ENCODE results near the gene OR2W3. TPM values are rescaled to one million over a fixed set of nuclear protein-coding genes. Genes with fewer than 3 reads are reported as not detected.

Gene OR2W3
- total and polyA plus RNA-seq, 2 of the 8 experiments (the other 6 are each of a cell fraction or from before 2014, with no cell fraction given), result 0.12 to 1.1 TPM

DNA sequence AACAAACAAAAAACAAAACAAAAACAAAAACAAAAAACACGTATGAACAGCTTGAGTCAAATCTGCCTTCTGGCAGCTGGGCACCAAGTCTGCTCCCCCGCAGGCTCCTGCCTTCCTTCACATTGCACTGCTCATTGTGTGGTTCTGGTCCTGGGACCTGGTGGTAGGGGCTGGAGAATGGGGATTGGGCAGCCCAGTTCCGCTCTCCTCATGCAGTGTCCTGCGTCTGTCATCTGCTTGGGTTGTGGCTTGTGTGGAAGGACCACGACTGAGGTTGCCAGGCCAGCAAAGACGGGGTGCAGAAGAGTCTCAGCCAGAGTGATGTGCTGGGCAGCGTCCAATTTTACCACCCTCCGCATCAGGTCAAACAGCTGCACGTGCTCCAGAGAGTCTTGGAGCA is 40.4 kb downstream of the OR2W3 start:
- H2BK12ac ChIP-seq (ENCODE audit: low read depth, low read length), result no peak overlapping the region
- DNase-seq (ENCODE audit: low read depth in 1 of 2, low spot score in 2 of 2), result no peak
- H2AK5ac ChIP-seq (ENCODE audit: low read depth, low read length), result no peak overlapping the region
- FAIRE-seq, result no peak
- H3K9me3 ChIP-seq (ENCODE audit: insufficient read depth in 2 of 2, low read depth in 1 of 2, low read length in 1 of 2), result peaks cover 59% of the 10 kb centered on the region in 2 experiments
- no peak overlapping the region for H3K4me2 ChIP-seq (ENCODE audit: insufficient read depth in 1 of 2, low read depth in 2 of 2, low read length in 2 of 2)
- H3K14ac ChIP-seq (ENCODE audit: insufficient read length), result no peak overlapping the region
- H4K8ac ChIP-seq (ENCODE audit: extremely low read depth, insufficient read depth, low read length), result no peak overlapping the region
- no peak overlapping the region for H3K18ac ChIP-seq (ENCODE audit: extremely low read depth, low read length)
- H4K5ac ChIP-seq (ENCODE audit: insufficient read length, low read depth, low read length), result no peak overlapping the region
- H2AFZ ChIP-seq (ENCODE audit: low read length), result no peak overlapping the region
- H3K36me3 ChIP-seq (ENCODE audit: control insufficient read depth in 2 of 4, insufficient read depth in 4 of 4, low read length in 3 of 4), result no peaks in the 10 kb centered on the region
- H3K79me1 ChIP-seq (ENCODE audit: low read depth, low read length), result no peaks in the 10 kb centered on the region
- H3K4me3 ChIP-seq (ENCODE audit: extremely low read depth in 1 of 4, insufficient read depth in 2 of 4, low read depth in 3 of 4, low read length in 4 of 4), result no peak overlapping the region
- H3K27me3 ChIP-seq (replicated peaks in 1 of 4; ENCODE audit: control insufficient read depth in 3 of 4, extremely low read depth in 1 of 4, insufficient read depth in 3 of 4, low read length in 3 of 4), result no peaks in the 10 kb centered on the region
- no peak overlapping the region for H3K23ac ChIP-seq (ENCODE audit: insufficient read length)
- no peak overlapping the region for H2BK5ac ChIP-seq (ENCODE audit: low read depth, low read length)
- no peaks in the 10 kb centered on the region for H4K20me1 ChIP-seq (replicated peaks in 1 of 2; ENCODE audit: control insufficient read depth in 1 of 2, insufficient read depth in 2 of 2, low read length in 2 of 2)
- no peak overlapping the region for H2BK120ac ChIP-seq (replicated peaks; ENCODE audit: low read depth, low read length)
- ChIA-PET CTCF (ENCODE audit: partially characterized antibody) (interaction anchor here (0.9 to 1.2 kb wide), 2 partner anchors 22 to 589 kb away, joined by 3 read pairs; no protein-coding TSS in a partner anchor), POLR2A (ENCODE audit: partially characterized antibody) (no interaction called here)
- no peak overlapping the region for H2BK15ac ChIP-seq (ENCODE audit: low read length)
- no peak overlapping the region for H3K4ac ChIP-seq (replicated peaks; ENCODE audit: insufficient read length, low read depth, low read length)
- no peak overlapping the region for H2BK20ac ChIP-seq (ENCODE audit: low read length)
- no peaks in the 10 kb centered on the region for H3K23me2 ChIP-seq (ENCODE audit: low read depth, low read length)
- WGBS, 2 experiments (ENCODE audit: extremely low coverage in 1 of 2, insufficient coverage in 1 of 2, insufficient read length in 1 of 2, insufficient replicate concordance in 2 of 2, low coverage in 1 of 2, low lambda C conversion rate in 2 of 2, missing lambda C conversion rate in 1 of 2), result 87% methylated on average over 9 of the region's 9 CpGs; no CpG with 5 or more reads in 1 of the 2 experiments
- no peak overlapping the region for H3K56ac ChIP-seq (replicated peaks; ENCODE audit: insufficient read length, low read depth, low read length)
- no peaks in the 10 kb centered on the region for H3K4me1 ChIP-seq (replicated peaks in 1 of 4; ENCODE audit: control insufficient read depth in 3 of 4, insufficient read depth in 4 of 4, low read length in 3 of 4)
- no peak overlapping the region for H4K91ac ChIP-seq (replicated peaks; ENCODE audit: insufficient read length, low read length)
- H3K79me2 ChIP-seq (ENCODE audit: control insufficient read depth in 1 of 2, insufficient read depth in 2 of 2, low read length in 2 of 2), result no peaks in the 10 kb centered on the region
- H3K9ac ChIP-seq (replicated peaks in 1 of 4; ENCODE audit: extremely low read depth in 1 of 4, low read depth in 3 of 4, low read length in 3 of 4), result no peak overlapping the region
- no peak overlapping the region for H3K27ac ChIP-seq (ENCODE audit: low read depth, low read length)
- TF ChIP-seq, protein P1, sequence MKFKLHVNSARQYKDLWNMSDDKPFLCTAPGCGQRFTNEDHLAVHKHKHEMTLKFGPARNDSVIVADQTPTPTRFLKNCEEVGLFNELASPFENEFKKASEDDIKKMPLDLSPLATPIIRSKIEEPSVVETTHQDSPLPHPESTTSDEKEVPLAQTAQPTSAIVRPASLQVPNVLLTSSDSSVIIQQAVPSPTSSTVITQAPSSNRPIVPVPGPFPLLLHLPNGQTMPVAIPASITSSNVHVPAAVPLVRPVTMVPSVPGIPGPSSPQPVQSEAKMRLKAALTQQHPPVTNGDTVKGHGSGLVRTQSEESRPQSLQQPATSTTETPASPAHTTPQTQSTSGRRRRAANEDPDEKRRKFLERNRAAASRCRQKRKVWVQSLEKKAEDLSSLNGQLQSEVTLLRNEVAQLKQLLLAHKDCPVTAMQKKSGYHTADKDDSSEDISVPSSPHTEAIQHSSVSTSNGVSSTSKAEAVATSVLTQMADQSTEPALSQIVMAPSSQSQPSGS (IDR thresholded peaks at IDR 0.05; ENCODE audit: low read length), result no peak
- TF ChIP-seq SAP30 (IDR thresholded peaks at IDR 0.05; ENCODE audit: insufficient read depth, insufficient replicate concordance, low read length) (no peak), RNF2 (IDR thresholded peaks at IDR 0.05; ENCODE audit: borderline replicate concordance, low read depth, low read length, missing control alignments, poor library complexity, severe bottlenecking) (no peak), EP300 (IDR thresholded peaks at IDR 0.05; ENCODE audit: borderline replicate concordance in 1 of 2, low read depth in 2 of 2, low read length in 2 of 2) (no peak), CBX8 (IDR thresholded peaks at IDR 0.05; ENCODE audit: borderline replicate concordance, low read depth, low read length) (no peak), NRF1 (IDR thresholded peaks at IDR 0.05; ENCODE audit: low read depth, low read length) (no peak), SP2 (IDR thresholded peaks at IDR 0.05; ENCODE audit: low read length) (no peak), CTBP2 (IDR thresholded peaks at IDR 0.05; ENCODE audit: borderline replicate concordance, insufficient read depth, insufficient read length, low read length) (no peak), NANOG (IDR thresholded peaks at IDR 0.05; ENCODE audit: insufficient read depth, low read depth, low read length, poor library complexity, severe bottlenecking) (no peak)
- TF ChIP-seq, protein P2, sequence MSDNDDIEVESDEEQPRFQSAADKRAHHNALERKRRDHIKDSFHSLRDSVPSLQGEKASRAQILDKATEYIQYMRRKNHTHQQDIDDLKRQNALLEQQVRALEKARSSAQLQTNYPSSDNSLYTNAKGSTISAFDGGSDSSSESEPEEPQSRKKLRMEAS (IDR thresholded peaks at IDR 0.05), result no peak

Measured in H1 (cell line).